Common myeloid progenitor, CD34-positive (primary cell): ENCODE data around the gene COPB2.
"Not testable (repeated sequence)": the region's sequence is repeated elsewhere in the genome, so short reads cannot be mapped to it uniquely, and the experiment has no call there.

Experiments
- CTCF ChIA-PET: fragments of 350-600 bp; sonication (Branson Sonifier 250); formaldehyde crosslinking; loops from one replicate; lab custom pipeline; 2021; ENCODE audit warnings: antibody characterized with exemption; lab: Charles Lee
- POLR2A ChIA-PET: fragments of 350-600 bp; sonication (Branson Sonifier 250); formaldehyde crosslinking; loops from one replicate; lab custom pipeline; 2021; ENCODE audit warnings: antibody characterized with exemption; lab: Charles Lee
- DNase-seq, 3 donors: peaks; one replicate each; pipeline versions ENCODE4 v3.0.0 to v3.0.0-alpha.2; 2013
- H3K27ac ChIP-seq, 2 experiments: 1 replicate in 1 of 2; 2 replicates in 1 of 2; pipeline ENCODE4 v1.7.0; 2013; ENCODE audit warnings: inconsistent platforms in 2 of 2, low read length in 2 of 2, mild to moderate bottlenecking in 2 of 2, low read depth in 1 of 2, moderate library complexity in 1 of 2; ENCODE audit not compliant: severe bottlenecking in 2 of 2, insufficient read depth in 1 of 2, poor library complexity in 1 of 2
- H3K27me3 ChIP-seq, 5 experiments: replicated peaks in 2 of 5; 1 replicate in 3 of 5; 2 replicates in 2 of 5; pipeline versions ENCODE4 v1.6.1 to v1.7.0; 2013; ENCODE audit warnings: low read length in 4 of 5, mild to moderate bottlenecking in 2 of 5, moderate library complexity in 2 of 5, inconsistent platforms in 1 of 5; ENCODE audit not compliant: insufficient read depth in 5 of 5, control insufficient read depth in 4 of 5
- H3K36me3 ChIP-seq, 4 experiments: 1 replicate in 2 of 4; 2 replicates in 2 of 4; pipeline versions ENCODE4 v1.6.1 to v1.7.0; 2013; ENCODE audit warnings: low read length in 3 of 4, control low read depth in 1 of 4, mild to moderate bottlenecking in 1 of 4; ENCODE audit not compliant: control insufficient read depth in 4 of 4, insufficient read depth in 4 of 4
- H3K4me1 ChIP-seq, 4 experiments: 1 replicate in 3 of 4; 2 replicates in 1 of 4; pipeline versions ENCODE4 v1.6.1 to v1.7.1; 2013; ENCODE audit warnings: low read length in 3 of 4, mild to moderate bottlenecking in 3 of 4, control low read depth in 1 of 4, inconsistent platforms in 1 of 4, moderate library complexity in 1 of 4; ENCODE audit not compliant: control insufficient read depth in 4 of 4, insufficient read depth in 4 of 4; ENCODE audit errors: control extremely low read depth in 1 of 4
- H3K4me3 ChIP-seq, 7 experiments: 1 replicate in 4 of 7; 2 replicates in 3 of 7; pipeline versions ENCODE4 v1.5.1 to v1.7.0; 2013; ENCODE audit warnings: mild to moderate bottlenecking in 7 of 7, low read length in 6 of 7, moderate library complexity in 6 of 7, inconsistent platforms in 2 of 7, low read depth in 2 of 7, control low read depth in 1 of 7; ENCODE audit not compliant: insufficient read depth in 4 of 7, control insufficient read depth in 1 of 7; ENCODE audit errors: extremely low read depth in 1 of 7
- H3K9me3 ChIP-seq, 5 experiments: 1 replicate in 4 of 5; 2 replicates in 1 of 5; pipeline versions ENCODE4 v1.6.1 to v1.7.1; 2013; ENCODE audit warnings: low read length in 4 of 5, mild to moderate bottlenecking in 2 of 5, inconsistent platforms in 1 of 5, low read depth in 1 of 5, moderate library complexity in 1 of 5; ENCODE audit not compliant: control insufficient read depth in 4 of 5, insufficient read depth in 2 of 5; ENCODE audit errors: control extremely low read depth in 1 of 5
- WGBS: methylation state at CpG from one replicate; pipeline ENCODE4 v1.1.5; 2013; ENCODE audit not compliant: insufficient coverage; 5-methylcytosine and 5-hydroxymethylcytosine counted together

Gene COPB2

DNA sequence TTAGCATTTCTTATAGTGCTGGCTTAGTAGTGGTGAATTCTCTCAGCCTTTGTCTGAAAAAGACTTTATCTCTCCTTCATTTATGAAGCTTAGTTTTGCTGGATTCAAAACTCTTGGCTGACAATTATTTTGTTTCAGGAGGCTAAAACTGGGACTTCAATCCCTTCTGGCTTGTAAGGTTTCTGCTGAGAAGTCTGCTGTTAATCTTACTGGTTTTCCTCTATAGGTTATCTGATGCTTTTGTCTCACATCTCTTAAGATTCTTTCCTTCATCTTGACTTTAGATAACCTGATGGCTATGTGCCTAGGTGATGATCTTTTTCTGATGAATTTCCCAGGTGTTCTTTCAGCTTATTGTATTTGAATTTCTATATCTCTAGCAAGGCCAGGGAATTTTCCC lies 23.4 kb upstream of the COPB2 start:
- H3K27me3 ChIP-seq, H3K4me3 ChIP-seq, H3K27ac ChIP-seq, POLR2A ChIA-PET, H3K4me1 ChIP-seq, H3K36me3 ChIP-seq, DNase-seq: not testable (repeated sequence)
- CTCF ChIA-PET = interaction anchor here (1.3 kb wide), 1 partner anchor 15 kb away, joined by 3 read pairs; no protein-coding TSS in a partner anchor
- H3K9me3 ChIP-seq = peaks cover 0 to 43% (median 9%) of the 10 kb centered on the region in 5 experiments

DNA sequence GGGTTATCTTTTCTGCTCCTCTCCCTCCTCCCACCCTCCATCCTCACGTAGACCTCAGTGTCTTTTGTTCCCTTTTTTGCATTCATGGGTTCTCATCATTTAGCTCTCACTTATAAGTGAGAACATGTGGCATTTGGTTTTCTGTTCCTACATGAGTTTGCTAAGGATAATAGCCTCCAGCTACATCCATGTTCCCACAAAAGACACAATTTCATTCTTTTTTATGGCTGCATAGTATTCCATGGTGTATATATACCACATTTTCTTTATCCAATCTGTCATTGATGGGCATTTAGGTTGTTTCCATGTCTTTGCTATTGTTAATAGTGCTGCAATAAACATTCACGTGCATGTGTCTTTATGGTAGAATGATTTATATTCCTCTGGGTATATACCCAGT lies 11.7 kb upstream of the COPB2 start:
- 100% methylated on average over 1 of the region's 2 CpGs for WGBS
- H3K27ac ChIP-seq, H3K27me3 ChIP-seq, H3K4me3 ChIP-seq, CTCF ChIA-PET, H3K36me3 ChIP-seq, POLR2A ChIA-PET, H3K4me1 ChIP-seq, DNase-seq: not testable (repeated sequence)
- H3K9me3 ChIP-seq = peaks cover 0 to 38% (median 8%) of the 10 kb centered on the region in 5 experiments

DNA sequence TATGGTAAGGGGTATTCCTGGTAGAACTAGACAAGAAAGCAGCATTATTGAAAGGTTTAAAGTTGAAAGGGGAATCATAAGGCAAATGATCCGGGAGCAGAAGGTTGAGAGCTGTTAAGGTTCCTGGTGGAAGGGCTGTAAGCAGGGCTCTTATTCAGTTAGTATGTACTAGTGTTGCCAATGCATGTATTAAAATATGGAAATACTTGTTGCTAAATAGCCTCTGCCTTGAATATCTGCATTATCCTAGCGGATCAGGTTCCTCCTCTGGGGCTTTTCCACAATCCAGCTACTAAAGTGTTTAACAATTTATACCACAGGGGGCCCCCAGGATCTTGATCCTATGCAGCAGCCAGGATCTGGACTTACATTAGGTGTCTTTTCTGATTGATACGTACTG lies 7.3 kb upstream of the COPB2 start:
- Histone ChIP-seq H3K36me3 (peaks cover 0 to 2% (median 0%) of the 10 kb centered on the region in 4 experiments), H3K4me1 (peaks cover 0 to 9% (median 3%) of the 10 kb centered on the region in 4 experiments), H3K4me3 (no peak overlapping the region), H3K27ac (no peak overlapping the region), H3K9me3 (peaks cover 0 to 5% (median 0%) of the 10 kb centered on the region in 5 experiments), H3K27me3 (no peaks in the 10 kb centered on the region)
- ChIA-PET CTCF (no interaction called here), POLR2A (no interaction called here)
- DNase-seq = no peak
- WGBS = 100% methylated on average over 1 of the region's 3 CpGs

DNA sequence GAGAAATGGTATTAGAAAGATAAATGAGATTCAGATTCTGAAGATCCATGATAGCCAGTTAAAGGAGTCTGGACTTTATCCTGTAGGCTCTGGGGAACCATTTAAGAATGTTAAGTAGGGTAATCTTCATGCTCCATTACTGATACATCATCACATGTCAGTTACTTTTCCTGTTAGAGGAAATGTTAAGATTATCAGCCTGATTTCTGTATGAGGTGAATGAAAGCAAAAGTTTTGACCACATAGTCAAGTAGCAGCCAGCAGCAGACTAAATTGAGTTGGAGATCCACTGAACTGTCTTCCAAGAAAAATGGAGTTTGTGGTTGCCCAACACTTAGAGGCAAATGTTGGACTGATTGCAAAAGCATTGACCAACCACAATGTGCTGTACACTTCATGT lies 4.7 kb upstream of the COPB2 start:
- peak in 2 of 3 donors; percentile 1 to 6 for DNase-seq
- POLR2A ChIA-PET = no interaction called here
- Histone ChIP-seq H3K9me3 (no peaks in the 10 kb centered on the region), H3K27ac (no peak overlapping the region), H3K27me3 (no peaks in the 10 kb centered on the region), H3K36me3 (no peaks in the 10 kb centered on the region), H3K4me1 (peaks cover 6 to 16% (median 10%) of the 10 kb centered on the region in 4 experiments), H3K4me3 (no peak overlapping the region)
- CTCF ChIA-PET = interaction anchor here (0.7 kb wide), 1 partner anchor 49 kb away, joined by 3 read pairs; no protein-coding TSS in a partner anchor

DNA sequence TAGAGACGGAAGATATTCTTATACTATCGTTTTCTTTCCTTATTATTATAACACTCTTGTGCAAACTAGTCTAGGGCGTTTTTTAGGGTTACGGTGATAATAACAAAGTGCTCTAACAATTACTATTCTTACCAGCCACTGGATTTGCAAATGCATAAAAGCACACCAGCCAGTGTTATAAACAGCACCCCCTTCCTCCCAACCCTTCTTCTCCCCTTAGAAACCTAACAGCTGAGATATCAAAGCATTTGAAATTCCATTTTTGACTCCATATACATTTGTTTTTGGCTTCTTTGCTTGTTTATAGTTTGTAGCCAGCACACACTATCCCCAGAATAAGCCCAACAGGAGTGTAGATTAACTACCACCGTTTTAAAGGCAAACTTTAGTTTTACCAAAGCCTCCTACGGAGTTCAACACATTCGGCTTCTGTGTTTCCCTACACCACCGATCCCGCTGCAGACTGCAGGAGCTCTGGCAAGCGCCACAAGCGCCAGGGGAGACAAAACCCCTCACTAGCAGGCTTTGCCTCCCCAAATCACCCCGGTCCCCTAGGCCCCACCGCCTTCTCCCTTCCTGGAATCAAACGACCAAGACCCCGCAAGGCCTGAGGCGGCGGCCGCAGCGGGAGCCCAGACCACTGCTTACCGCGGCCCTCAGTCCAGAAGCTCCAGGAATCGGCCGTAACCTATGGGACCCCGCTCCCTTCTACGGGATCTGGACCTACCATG lies 461 bp downstream of the COPB2 start:
- CTCF ChIA-PET = interaction anchor here (0.9 to 1.2 kb wide), 3 partner anchors 8 to 38 kb away, joined by 3 to 4 read pairs (median 3); no protein-coding TSS in a partner anchor
- peak overlapping the region; percentile 59 to 99 (median 96) for H3K4me3 ChIP-seq
- peaks cover 4 to 30% (median 20%) of the 10 kb centered on the region in 4 experiments for H3K4me1 ChIP-seq
- WGBS = 10% methylated on average over 14 of the region's 25 CpGs
- H3K27me3 ChIP-seq = no peaks in the 10 kb centered on the region
- no peaks in the 10 kb centered on the region for H3K36me3 ChIP-seq
- peak overlapping the region; percentile 99 to 100 for H3K27ac ChIP-seq
- POLR2A ChIA-PET = interaction anchor here (0.6 to 1.2 kb wide), 2 partner anchors 45 to 1812 kb away, joined by 3 to 4 read pairs; partner anchors contain the start of gene MRPS22
- H3K9me3 ChIP-seq = no peaks in the 10 kb centered on the region
- DNase-seq = peak; percentile 33 to 75 (median 64)

DNA sequence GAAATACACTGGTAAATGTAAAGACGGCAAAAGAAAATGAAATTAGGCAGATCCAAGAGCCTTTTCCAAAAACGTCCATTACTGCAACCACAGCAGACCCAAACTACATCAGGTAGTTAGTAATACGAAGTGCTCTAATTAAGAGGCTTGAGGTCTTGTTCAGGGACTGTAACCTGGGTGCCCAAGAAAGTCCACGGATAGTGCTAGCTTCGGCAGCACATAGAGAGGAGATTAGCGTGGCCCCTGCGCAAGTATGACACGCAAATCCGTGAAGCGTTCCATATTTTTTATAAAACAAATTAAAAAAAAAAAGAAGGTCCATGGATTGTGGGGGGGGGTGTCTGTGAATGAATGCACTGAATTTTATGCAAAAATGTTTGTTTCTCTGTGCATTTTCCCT lies 1.4 kb downstream of the COPB2 start:
- peaks cover 0 to 4% (median under 1%) of the 10 kb centered on the region in 4 experiments for H3K36me3 ChIP-seq
- peak overlapping the region in 1 of 2 experiments; percentile 100 for H3K27ac ChIP-seq
- WGBS = 100% methylated on average over 1 of the region's 10 CpGs
- CTCF ChIA-PET = no interaction called here
- POLR2A ChIA-PET = interaction anchor here (0.6 kb wide), 2 partner anchors 26 to 1813 kb away, joined by 3 to 4 read pairs; no protein-coding TSS in a partner anchor
- no peaks in the 10 kb centered on the region for H3K27me3 ChIP-seq
- no peaks in the 10 kb centered on the region for H3K9me3 ChIP-seq
- peak overlapping the region in 5 of 7 experiments; percentile 82 to 99 (median 96) for H3K4me3 ChIP-seq
- no peak for DNase-seq
- H3K4me1 ChIP-seq = peaks cover 0 to 30% (median 19%) of the 10 kb centered on the region in 4 experiments

DNA sequence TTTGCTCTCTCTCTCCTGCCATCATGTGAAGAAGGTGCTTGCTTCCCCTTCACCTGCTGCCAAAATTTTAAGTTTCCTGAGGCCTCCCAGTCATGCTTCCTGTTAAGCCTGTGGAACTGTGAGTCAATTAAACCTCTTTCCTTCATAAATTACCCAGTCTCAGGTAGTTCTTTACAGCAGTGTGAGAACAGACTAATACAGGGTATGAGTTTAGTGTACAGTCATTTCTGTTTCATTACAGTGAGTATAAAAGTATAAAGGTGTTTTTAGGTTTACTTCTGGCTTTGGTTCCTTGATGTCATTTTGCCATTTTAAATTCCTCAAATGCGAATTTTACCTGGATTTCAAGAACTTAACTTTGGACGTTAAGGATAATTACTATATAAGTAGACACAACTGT lies 7.2 kb downstream of the COPB2 start:
- H3K4me1 ChIP-seq, H3K9me3 ChIP-seq, H3K27ac ChIP-seq, DNase-seq, H3K4me3 ChIP-seq, H3K27me3 ChIP-seq, POLR2A ChIA-PET: not testable (repeated sequence)
- CTCF ChIA-PET = interaction anchor here (1.1 kb wide), 1 partner anchor 28 kb away, joined by 3 read pairs; no protein-coding TSS in a partner anchor
- H3K36me3 ChIP-seq = peaks cover 10 to 51% (median 34%) of the 10 kb centered on the region in 4 experiments
- WGBS = no CpG with 5 or more reads among the region's 2 CpGs
